Lower lobe of right lung (tissue), 2 donors: ENCODE results near the gene TMEM167B. TPM values are rescaled to one million over a fixed set of nuclear protein-coding genes. Genes with fewer than 3 reads are reported as not detected.

ENCODE experiments used
- ATAC-seq, 2 donors: fragments of 200-7000 bp; cut with Tn5 transposase; one replicate each; pipeline ENCODE4 v1.9.1; 2020 to 2022; ENCODE audit warnings: mild to moderate bottlenecking in 2 of 2, moderate library complexity in 2 of 2
- DNase-seq: peaks from one replicate; pipeline ENCODE4 v3.0.0-alpha.2; 2020
- H3K27ac ChIP-seq: fragments of 200-600 bp; one replicate; pipeline ENCODE4 v1.8.0; 2022
- H3K27me3 ChIP-seq: fragments of 200-600 bp; one replicate; pipeline ENCODE4 v1.8.0; 2022; ENCODE audit warnings: low read depth
- H3K36me3 ChIP-seq: fragments of 200-600 bp; one replicate; pipeline ENCODE4 v1.8.0; 2022; ENCODE audit warnings: mild to moderate bottlenecking
- H3K4me1 ChIP-seq: fragments of 200-600 bp; one replicate; pipeline ENCODE4 v1.8.0; 2022
- H3K4me3 ChIP-seq: fragments of 200-600 bp; one replicate; pipeline ENCODE4 v1.8.0; 2022; ENCODE audit warnings: mild to moderate bottlenecking
- H3K9me3 ChIP-seq: fragments of 200-600 bp; one replicate; pipeline ENCODE4 v1.8.0; 2022
- intact Hi-C: fragments of 100-400 bp; cut with DNase I; formaldehyde crosslinking; loops from one replicate; pipeline ENCODE4 v1.11.0; 2022
- total RNA-seq: library from RNA; stranded (reverse); fragmentation: NEBNext Ultra II Directional; extraction: Animal tissue kit (Norgen Biotek cat#: 25700); gene quantifications from one replicate; pipeline ENCODE4 v1.2.1, GENCODE V29; 2021
- TF ChIP-seq, protein P1 (sequence below): fragments of 200-600 bp; IDR thresholded peaks from one replicate; pipeline ENCODE4 v1.8.0; 2022; ENCODE audit warnings: antibody characterized with exemption, mild to moderate bottlenecking
- donor health status: DM: no; HTN: yes; CAD: no; lungs with severe emphysema.

Gene TMEM167B
- total RNA-seq, 1 donor from 2014 or later, result 45.9 TPM

DNA sequence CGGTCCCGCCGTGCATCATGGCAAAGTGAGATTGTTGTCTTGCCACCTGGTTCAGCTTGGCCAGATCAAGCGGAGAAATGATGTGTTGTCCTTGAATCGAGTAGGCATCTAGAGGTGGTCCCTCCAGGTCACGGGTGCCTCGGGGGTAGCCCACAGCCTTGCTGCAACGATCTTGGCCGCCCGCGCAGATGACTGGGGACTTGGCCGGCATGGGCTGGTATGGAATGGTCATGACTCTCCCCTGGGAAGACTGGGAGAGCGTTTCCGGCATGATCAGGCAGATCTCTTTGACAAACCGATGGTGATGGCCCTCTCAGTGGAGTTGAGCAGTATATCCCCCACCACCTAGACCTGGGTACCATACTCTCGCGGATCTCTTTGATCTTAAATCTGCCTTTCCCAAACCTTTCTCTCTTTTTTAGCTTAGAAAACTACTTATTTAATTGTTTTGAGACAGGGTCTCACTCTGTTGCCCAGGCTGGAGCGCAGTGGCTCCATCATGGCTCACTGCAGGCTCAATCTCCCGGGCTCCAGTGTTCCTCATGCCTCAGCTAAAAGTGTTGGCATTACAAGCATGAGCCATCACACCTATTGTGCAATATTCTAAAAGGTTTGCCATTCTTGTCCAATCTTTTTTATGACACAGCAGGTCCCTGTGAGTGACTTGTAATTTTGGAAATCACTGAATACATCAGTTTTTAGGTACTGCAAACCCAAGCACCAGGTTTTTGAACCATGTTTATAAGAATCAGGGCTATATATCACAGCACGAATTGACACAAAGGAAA lies 14.0 kb downstream of the TMEM167B start:
- intact Hi-C loops, result no loop called here
- ATAC-seq (no peak), DNase-seq (no peak)
- Histone ChIP-seq H3K4me3 (no peak overlapping the region), H3K4me1 (peaks cover 14% of the 10 kb centered on the region), H3K9me3 (no peaks in the 10 kb centered on the region), H3K27ac (no peak overlapping the region), H3K36me3 (no peaks in the 10 kb centered on the region), H3K27me3 (no peaks in the 10 kb centered on the region)
- TF ChIP-seq, protein P1, sequence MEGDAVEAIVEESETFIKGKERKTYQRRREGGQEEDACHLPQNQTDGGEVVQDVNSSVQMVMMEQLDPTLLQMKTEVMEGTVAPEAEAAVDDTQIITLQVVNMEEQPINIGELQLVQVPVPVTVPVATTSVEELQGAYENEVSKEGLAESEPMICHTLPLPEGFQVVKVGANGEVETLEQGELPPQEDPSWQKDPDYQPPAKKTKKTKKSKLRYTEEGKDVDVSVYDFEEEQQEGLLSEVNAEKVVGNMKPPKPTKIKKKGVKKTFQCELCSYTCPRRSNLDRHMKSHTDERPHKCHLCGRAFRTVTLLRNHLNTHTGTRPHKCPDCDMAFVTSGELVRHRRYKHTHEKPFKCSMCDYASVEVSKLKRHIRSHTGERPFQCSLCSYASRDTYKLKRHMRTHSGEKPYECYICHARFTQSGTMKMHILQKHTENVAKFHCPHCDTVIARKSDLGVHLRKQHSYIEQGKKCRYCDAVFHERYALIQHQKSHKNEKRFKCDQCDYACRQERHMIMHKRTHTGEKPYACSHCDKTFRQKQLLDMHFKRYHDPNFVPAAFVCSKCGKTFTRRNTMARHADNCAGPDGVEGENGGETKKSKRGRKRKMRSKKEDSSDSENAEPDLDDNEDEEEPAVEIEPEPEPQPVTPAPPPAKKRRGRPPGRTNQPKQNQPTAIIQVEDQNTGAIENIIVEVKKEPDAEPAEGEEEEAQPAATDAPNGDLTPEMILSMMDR, result no peak

DNA sequence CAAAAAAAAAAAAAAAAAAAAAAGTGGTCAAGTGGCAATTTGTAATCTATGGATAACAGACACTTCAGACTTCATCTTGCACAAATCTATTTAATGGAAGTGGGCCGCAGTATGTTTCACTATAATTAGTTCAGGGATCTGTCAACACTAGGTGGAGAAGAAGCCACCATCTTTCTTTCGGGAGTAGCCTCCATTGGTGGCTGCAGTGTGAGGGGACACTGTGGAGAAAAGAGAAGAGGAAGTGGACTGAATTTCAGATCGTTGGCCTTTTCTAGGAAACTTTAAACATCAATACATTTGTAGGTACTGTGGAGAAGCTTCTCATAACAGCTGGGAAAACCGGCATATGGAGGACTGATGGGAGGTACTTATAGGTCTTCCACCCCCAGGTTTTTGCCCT lies 15.3 kb downstream of the TMEM167B start:
- H3K4me1 ChIP-seq, result peaks cover 9% of the 10 kb centered on the region
- TF ChIP-seq, protein P1, result no peak
- ATAC-seq, result no peak
- H3K27me3 ChIP-seq, result peaks cover 3% of the 10 kb centered on the region
- no peak for DNase-seq
- no peak overlapping the region for H3K4me3 ChIP-seq
- H3K27ac ChIP-seq, result no peak overlapping the region
- intact Hi-C loops, result no loop called here
- H3K9me3 ChIP-seq, result no peaks in the 10 kb centered on the region
- H3K36me3 ChIP-seq, result no peaks in the 10 kb centered on the region

DNA sequence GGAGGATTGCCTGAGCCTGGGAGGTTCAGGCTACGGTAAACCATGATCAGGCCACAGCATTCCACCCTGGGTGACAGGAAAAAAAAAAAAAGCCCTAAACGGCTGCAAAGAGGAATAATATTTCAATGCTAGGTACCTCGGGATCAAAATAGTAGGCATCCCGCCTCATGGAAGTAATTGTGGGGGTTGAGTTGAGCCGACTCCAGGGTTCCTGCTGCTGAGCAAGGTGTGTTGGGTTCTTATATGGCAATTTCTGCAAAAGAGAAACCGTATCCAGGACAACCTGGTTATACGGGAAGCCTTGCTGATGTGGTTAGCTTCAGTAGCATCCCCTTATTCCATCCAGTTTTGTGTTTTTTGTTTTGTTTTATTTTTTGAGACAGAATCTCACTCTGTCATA lies 17.2 kb downstream of the TMEM167B start:
- no peak for DNase-seq
- ATAC-seq, result no peak
- intact Hi-C loops, result no loop called here

DNA sequence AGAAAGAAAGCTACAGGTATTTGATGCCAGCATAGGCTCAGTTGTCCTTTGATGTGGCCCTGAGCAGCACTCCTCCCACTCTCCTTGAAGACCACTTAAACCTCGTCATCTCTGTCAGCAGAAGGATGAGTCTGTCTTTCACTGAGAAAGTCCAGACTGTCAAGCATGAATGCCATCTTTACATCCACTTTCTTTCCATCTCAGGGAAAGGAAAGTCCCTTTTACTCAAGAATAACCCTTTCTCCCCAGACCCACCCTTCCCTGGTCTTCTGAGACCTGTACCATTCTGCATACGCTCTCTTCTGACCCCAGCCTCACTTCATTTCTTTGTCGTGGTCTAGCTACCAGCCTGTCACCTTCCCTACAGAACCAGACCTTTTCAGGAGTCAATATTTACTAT lies 19.3 kb downstream of the TMEM167B start:
- Histone ChIP-seq H3K27ac (no peak overlapping the region), H3K36me3 (no peaks in the 10 kb centered on the region), H3K4me3 (no peak overlapping the region), H3K4me1 (peaks cover 23% of the 10 kb centered on the region), H3K27me3 (peaks cover 19% of the 10 kb centered on the region), H3K9me3 (no peaks in the 10 kb centered on the region)
- ATAC-seq (no peak), DNase-seq (no peak)
- TF ChIP-seq, protein P1, result no peak
- intact Hi-C loops, result no loop called here

More for the DNA sequence above, 17.2 kb downstream of the TMEM167B start:
- H3K27me3 ChIP-seq, result peaks cover 3% of the 10 kb centered on the region
- H3K36me3 ChIP-seq, result no peaks in the 10 kb centered on the region
- no peak overlapping the region for H3K4me3 ChIP-seq
- H3K9me3 ChIP-seq, result no peaks in the 10 kb centered on the region
- peaks cover 9% of the 10 kb centered on the region for H3K4me1 ChIP-seq
- TF ChIP-seq, protein P1, result no peak
- H3K27ac ChIP-seq, result no peak overlapping the region

DNA sequence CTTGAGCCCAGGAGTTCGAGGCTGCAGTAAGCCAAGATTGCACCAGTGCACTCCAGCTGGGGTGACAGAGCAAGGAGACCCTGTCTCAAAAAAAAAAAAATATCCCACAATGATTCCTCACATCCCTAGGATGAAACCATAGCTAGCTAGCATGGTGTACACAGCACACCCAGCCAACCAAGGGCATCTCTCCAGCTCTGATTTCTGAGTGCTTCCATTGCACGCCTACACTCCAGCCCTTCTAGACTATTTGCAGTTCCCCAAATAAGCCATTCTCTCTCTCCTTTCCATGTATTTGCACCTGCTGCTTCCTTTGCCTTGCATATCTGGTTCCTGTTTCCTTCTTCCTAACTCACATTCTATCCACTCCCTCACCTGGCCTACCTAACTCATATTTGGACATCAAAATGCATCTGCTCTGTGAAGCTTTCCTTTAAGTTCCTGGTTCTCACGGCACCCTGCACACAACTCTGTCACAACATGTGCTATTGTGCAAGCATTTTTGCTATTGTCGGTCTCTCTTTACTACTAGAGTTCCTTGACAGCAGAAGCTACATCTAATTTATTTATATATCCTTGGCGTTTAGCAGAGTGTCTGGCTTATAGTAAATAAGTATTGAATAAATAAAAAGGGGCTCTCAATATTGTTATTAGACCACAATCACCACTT lies 21.0 kb downstream of the TMEM167B start:
- intact Hi-C loops, result no loop called here

More for the DNA sequence above, 21.0 kb downstream of the TMEM167B start:
- Histone ChIP-seq H3K4me3 (no peak overlapping the region), H3K4me1 (peaks cover 23% of the 10 kb centered on the region), H3K27ac (no peak overlapping the region), H3K27me3 (peaks cover 29% of the 10 kb centered on the region), H3K36me3 (no peaks in the 10 kb centered on the region), H3K9me3 (no peaks in the 10 kb centered on the region)
- ATAC-seq (no peak), DNase-seq (no peak)
- TF ChIP-seq, protein P1, result no peak
